ENCODE measurements around the gene SETD1A. TPM values are rescaled to one million over a fixed set of nuclear protein-coding genes. Genes with fewer than 3 reads are reported as not detected.

Gene SETD1A
- total RNA-seq, 1 experiment from 2014 or later = 28.8 TPM

DNA sequence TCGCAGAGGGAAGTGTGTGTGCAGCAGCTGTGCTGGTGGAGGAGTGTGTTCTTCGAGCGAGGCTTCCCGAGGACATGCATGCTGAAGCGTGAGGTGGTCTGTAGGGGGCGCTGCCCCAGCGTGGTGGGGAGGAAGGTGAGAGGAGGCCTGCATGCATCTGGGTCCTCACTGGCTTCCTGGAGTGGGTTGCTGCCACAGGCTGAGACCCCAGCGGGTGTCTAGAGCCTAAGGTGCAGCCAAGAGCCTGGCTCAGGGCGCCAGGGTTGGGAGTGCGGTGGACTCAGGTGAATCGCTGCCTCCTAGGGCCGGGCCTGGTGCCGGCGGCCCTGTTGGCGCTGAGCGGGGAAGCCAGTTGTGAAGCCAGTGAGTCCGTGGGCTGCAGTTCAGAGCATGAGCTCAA, 19.9 kb downstream of the SETD1A start:
- CTCF ChIA-PET = no interaction called here
- TF ChIP-seq, protein P1, sequence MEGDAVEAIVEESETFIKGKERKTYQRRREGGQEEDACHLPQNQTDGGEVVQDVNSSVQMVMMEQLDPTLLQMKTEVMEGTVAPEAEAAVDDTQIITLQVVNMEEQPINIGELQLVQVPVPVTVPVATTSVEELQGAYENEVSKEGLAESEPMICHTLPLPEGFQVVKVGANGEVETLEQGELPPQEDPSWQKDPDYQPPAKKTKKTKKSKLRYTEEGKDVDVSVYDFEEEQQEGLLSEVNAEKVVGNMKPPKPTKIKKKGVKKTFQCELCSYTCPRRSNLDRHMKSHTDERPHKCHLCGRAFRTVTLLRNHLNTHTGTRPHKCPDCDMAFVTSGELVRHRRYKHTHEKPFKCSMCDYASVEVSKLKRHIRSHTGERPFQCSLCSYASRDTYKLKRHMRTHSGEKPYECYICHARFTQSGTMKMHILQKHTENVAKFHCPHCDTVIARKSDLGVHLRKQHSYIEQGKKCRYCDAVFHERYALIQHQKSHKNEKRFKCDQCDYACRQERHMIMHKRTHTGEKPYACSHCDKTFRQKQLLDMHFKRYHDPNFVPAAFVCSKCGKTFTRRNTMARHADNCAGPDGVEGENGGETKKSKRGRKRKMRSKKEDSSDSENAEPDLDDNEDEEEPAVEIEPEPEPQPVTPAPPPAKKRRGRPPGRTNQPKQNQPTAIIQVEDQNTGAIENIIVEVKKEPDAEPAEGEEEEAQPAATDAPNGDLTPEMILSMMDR (IDR thresholded peaks at IDR 0.05; ENCODE audit: unreplicated experiment) = no peak
- no peak overlapping the region for H3K27ac Mint-ChIP-seq (ENCODE audit: unreplicated experiment)
- H3K4me1 Mint-ChIP-seq (ENCODE audit: low read depth, unreplicated experiment) = no peaks in the 10 kb centered on the region
- intact Hi-C loops (cut with micrococcal nuclease; ENCODE audit: unreplicated experiment) = no loop called here
- H3K27me3 Mint-ChIP-seq (ENCODE audit: unreplicated experiment) = no peaks in the 10 kb centered on the region
- H3K4me3 Mint-ChIP-seq (ENCODE audit: low read depth, unreplicated experiment) = no peak overlapping the region
- H3K36me3 Mint-ChIP-seq (ENCODE audit: insufficient read depth, unreplicated experiment) = peaks cover 74% of the 10 kb centered on the region
- no peak for DNase-seq
- no peaks in the 10 kb centered on the region for H3K9me3 Mint-ChIP-seq (ENCODE audit: low read depth, unreplicated experiment)
- no TSS peak for BruUV-seq (replicated peaks)

DNA sequence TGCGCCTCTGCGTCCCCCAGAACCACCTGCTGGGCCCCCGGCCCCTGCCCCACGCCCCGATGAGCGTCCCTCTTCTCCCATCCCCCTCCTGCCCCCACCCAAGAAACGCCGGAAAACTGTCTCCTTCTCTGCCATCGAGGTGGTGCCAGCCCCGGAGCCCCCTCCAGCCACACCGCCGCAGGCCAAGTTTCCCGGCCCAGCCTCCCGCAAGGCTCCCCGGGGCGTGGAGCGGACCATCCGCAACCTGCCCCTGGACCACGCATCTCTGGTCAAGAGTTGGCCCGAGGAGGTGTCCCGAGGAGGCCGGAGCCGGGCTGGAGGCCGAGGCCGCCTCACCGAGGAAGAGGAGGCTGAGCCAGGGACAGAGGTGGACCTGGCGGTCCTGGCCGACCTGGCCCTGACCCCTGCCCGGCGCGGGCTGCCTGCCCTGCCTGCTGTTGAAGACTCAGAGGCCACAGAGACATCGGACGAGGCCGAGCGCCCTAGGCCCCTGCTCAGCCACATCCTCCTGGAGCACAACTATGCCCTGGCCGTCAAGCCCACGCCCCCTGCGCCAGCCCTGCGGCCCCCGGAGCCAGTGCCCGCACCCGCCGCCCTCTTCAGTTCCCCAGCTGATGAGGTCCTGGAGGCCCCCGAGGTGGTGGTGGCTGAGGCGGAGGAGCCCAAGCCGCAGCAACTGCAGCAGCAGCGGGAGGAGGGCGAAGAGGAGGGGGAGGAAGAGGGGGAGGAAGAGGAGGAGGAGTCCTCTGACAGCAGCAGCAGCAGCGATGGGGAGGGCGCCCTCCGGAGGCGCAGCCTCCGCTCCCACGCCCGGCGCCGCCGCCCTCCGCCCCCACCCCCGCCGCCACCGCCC, 21.8 kb downstream of the SETD1A start:
- TF ChIP-seq, protein P1 (IDR thresholded peaks at IDR 0.05; ENCODE audit: unreplicated experiment) = no peak
- Mint-ChIP-seq H3K9me3 (ENCODE audit: low read depth, unreplicated experiment) (no peaks in the 10 kb centered on the region), H3K27ac (ENCODE audit: unreplicated experiment) (no peak overlapping the region), H3K27me3 (ENCODE audit: unreplicated experiment) (no peaks in the 10 kb centered on the region), H3K4me1 (ENCODE audit: low read depth, unreplicated experiment) (no peaks in the 10 kb centered on the region), H3K4me3 (ENCODE audit: low read depth, unreplicated experiment) (no peak overlapping the region), H3K36me3 (ENCODE audit: insufficient read depth, unreplicated experiment) (peaks cover 66% of the 10 kb centered on the region)
- DNase-seq = no peak
- CTCF ChIA-PET = no interaction called here
- no TSS peak for BruUV-seq (replicated peaks)
- intact Hi-C loops (cut with micrococcal nuclease; ENCODE audit: unreplicated experiment) = loop anchor here (10.0 kb wide), 2 partner anchors 315 to 405 kb away; no protein-coding TSS in a partner anchor

DNA sequence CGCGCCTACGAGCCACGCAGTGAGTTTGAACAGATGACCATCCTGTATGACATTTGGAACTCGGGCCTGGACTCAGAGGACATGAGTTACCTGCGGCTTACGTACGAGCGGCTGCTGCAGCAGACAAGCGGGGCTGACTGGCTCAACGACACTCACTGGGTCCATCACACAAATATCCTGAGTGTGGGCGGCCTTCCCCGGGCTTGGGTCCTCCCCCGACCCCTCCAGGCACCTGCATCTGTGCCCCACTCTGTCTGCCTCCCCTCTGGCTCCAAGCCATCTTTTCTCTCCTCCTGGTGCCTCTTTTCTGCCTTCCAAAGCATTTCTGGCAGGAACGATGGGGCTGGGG, 22.4 kb downstream of the SETD1A start:
- intact Hi-C loops (cut with micrococcal nuclease; ENCODE audit: unreplicated experiment) = loop anchor here (10.0 kb wide), 2 partner anchors 315 to 405 kb away; no protein-coding TSS in a partner anchor
- Mint-ChIP-seq H3K27ac (ENCODE audit: unreplicated experiment) (no peak overlapping the region), H3K36me3 (ENCODE audit: insufficient read depth, unreplicated experiment) (peaks cover 68% of the 10 kb centered on the region), H3K4me3 (ENCODE audit: low read depth, unreplicated experiment) (no peak overlapping the region), H3K4me1 (ENCODE audit: low read depth, unreplicated experiment) (no peaks in the 10 kb centered on the region), H3K9me3 (ENCODE audit: low read depth, unreplicated experiment) (no peaks in the 10 kb centered on the region), H3K27me3 (ENCODE audit: unreplicated experiment) (no peaks in the 10 kb centered on the region)
- TF ChIP-seq, protein P1 (IDR thresholded peaks at IDR 0.05; ENCODE audit: unreplicated experiment) = no peak
- no peak for DNase-seq
- CTCF ChIA-PET = no interaction called here
- BruUV-seq (replicated peaks) = no TSS peak

DNA sequence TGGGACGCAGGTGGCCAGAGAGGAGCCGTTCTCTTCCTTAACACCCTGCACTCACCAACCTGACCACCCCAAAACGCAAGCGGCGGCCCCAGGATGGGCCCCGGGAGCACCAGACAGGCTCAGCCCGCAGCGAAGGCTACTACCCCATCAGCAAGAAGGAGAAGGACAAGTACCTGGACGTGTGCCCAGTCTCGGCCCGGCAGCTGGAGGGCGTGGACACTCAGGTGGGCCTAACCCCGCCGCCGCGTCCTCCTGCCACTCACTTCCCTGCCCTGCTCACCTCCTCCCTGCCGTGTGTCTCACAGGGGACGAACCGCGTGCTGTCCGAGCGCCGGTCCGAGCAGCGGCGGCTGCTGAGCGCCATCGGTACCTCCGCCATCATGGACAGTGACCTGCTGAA, 22.9 kb downstream of the SETD1A start:
- peaks cover 71% of the 10 kb centered on the region for H3K36me3 Mint-ChIP-seq (ENCODE audit: insufficient read depth, unreplicated experiment)
- no peaks in the 10 kb centered on the region for H3K27me3 Mint-ChIP-seq (ENCODE audit: unreplicated experiment)
- TF ChIP-seq, protein P1 (IDR thresholded peaks at IDR 0.05; ENCODE audit: unreplicated experiment) = no peak
- no peaks in the 10 kb centered on the region for H3K9me3 Mint-ChIP-seq (ENCODE audit: low read depth, unreplicated experiment)
- no TSS peak for BruUV-seq (replicated peaks)
- H3K4me3 Mint-ChIP-seq (ENCODE audit: low read depth, unreplicated experiment) = no peak overlapping the region
- H3K27ac Mint-ChIP-seq (ENCODE audit: unreplicated experiment) = no peak overlapping the region
- no peaks in the 10 kb centered on the region for H3K4me1 Mint-ChIP-seq (ENCODE audit: low read depth, unreplicated experiment)
- CTCF ChIA-PET = no interaction called here
- DNase-seq = no peak
- intact Hi-C loops (cut with micrococcal nuclease; ENCODE audit: unreplicated experiment) = loop anchor here (10.0 kb wide), 2 partner anchors 314 to 404 kb away; no protein-coding TSS in a partner anchor

Data from Calu3 (cell line).